Activated CD4-positive, alpha-beta T cell treated with anti-CD3 and anti-CD28 coated beads, Interleukin-2, Interleukin-4, amounts not matched to agents 100 ng/mL and 50 ng/mL, durations not matched to agents 16 hours and 8 hours (primary cell): ENCODE results near the gene TANC1.
"Not testable (repeated sequence)": the region's sequence is repeated elsewhere in the genome, so short reads cannot be mapped to it uniquely, and the experiment has no call there.

Experiments
- DNase-seq: peaks from one replicate; pipeline ENCODE4 v3.0.0-alpha.2; 2020; ENCODE audit warnings: low spot score

The TANC1 gene

DNA sequence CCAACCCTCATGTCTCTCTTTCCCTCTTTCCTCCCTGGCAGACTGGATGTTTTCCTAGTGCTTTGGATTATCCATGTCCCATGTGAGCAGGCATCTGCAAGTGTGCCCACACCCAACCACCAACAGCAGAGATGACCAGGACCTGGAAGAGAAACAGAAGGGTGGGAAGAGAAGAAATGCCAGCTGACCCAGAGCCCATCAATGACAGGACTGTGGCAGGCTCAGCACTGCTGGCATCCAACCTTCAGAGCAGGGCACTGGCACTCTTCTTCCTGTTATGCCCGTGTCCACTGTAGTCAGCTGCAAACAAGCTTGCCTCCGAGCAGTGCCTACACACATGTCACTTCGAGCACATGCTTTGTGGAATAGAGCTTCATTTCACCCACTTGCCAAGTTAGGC lies 121.1 kb downstream of the TANC1 start:
- no peak for DNase-seq

GRCh38 chr2:159090514-159091201 lies 122.2 kb downstream of the TANC1 start:
- DNase-seq = no peak

DNA sequence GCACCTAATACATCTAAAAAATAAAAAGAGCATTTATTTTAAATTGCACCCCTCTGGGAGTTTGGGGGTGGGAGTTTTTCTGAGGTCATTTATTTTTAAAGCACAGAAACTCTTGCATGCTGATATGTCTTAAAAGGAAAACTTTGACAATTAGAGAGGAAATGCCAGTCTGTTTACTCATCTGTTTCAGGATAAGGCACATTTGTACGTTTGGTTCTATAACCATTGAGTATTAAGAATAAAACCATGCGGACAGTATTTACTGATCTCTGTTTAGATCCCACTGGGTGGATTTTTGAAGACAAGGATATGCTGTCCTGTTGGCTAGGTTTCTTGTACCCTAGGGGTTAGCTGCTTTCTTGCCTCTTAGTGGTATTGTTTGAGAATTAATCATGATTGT lies 122.9 kb downstream of the TANC1 start:
- DNase-seq = no peak

GRCh38 chr2:159091976-159092375 lies 123.5 kb downstream of the TANC1 start:
- no peak for DNase-seq

- no peak for DNase-seq
Observed at GRCh38 chr2:159093497-159093896, 125.1 kb downstream of the TANC1 start.

DNA sequence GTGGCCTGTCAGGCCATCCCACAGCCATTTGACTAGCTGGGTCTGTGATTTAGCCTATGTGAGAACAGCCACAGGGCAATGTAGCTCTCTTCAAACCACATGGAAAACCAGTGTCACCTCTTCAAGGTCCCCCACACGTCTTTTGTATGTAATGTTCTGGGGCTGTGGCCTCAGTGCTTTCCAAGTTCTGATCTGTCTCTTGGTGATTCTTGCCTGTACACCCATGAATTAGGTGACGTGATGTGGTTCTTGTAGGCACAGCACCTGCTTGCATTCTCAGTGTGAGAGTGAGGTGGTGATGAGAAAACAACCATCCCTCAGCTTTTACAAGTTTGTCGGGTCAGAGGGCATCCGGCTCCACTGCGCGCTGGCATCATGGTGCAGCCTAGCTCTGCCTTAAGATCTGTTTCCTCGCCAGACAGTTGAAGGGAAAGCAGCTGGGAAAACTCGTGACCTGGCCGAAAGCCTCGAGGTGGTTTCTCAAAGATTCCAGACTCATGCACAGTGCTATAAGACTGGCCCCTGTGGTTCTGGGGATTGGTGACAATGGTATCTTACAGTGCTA lies 125.8 kb downstream of the TANC1 start:
- DNase-seq = no peak

GRCh38 chr2:159095813-159096212 lies 127.4 kb downstream of the TANC1 start:
- no peak for DNase-seq

- not testable (repeated sequence) for DNase-seq
Observed at GRCh38 chr2:159096302-159096855, 127.9 kb downstream of the TANC1 start.

- DNase-seq = no peak
Observed at GRCh38 chr2:159096901-159097300, 128.5 kb downstream of the TANC1 start.

- DNase-seq = no peak
Observed at GRCh38 chr2:159098361-159098760, 129.9 kb downstream of the TANC1 start.

GRCh38 chr2:159098921-159099411 lies 130.5 kb downstream of the TANC1 start:
- peak; percentile 18 for DNase-seq

DNA sequence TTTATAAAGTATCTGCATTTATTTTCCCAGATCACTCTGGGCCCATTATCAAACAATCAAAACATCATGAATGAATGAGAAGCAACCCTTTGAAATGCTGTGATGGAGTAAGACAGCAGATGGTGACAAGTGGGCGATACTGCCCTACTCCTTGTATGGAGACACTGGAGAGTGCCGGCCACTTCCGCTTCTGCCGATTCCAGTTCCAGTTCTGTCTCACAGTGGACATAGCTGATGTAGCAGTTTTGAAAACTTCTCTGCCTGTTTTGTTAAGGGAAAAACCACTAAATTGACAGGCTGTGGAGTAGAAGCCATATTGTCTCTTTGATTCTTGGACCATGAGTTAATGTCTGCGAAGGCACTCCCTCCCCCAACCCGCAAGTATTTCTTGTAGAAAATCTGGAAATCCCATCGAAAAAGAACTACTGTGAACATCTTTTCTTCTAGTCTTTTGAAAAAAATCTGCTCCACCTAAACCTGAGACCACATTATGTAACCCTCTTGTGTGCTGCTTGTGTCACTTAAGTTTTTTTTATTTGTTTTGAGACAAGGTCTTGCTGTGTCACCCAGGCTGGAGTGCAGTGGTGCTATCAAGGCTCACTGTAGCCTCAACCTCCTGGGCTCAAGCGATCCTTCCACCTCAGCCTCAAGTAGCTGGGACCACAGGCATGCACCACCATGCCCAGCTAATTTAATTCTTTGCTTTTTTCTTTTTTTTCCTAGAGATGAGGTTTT lies 133.5 kb downstream of the TANC1 start:
- DNase-seq = no peak

- DNase-seq = no peak
Observed at GRCh38 chr2:159103411-159103810, 135.0 kb downstream of the TANC1 start.

DNA sequence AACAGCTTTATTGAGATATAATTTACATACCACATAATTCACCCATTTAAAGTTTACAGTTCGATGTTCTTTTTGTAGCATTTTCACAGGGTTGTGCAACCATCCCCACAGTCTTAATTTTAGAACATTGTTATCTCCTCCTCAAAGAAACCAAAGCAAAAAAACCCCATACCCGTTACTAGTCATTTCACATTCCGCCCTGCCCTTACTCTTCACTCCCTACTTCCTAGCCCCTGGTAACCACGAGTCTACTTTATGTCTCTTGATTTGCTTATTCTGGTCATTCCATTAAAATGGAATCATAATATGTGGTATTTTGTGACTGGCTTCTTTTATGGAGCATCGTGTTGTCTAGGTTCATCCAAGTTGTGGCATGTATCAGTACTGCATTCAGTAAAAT lies 137.7 kb downstream of the TANC1 start:
- no peak for DNase-seq

GRCh38 chr2:159108181-159108893 lies 139.9 kb downstream of the TANC1 start:
- DNase-seq = no peak

GRCh38 chr2:159109517-159109916 lies 141.1 kb downstream of the TANC1 start:
- no peak for DNase-seq

DNA sequence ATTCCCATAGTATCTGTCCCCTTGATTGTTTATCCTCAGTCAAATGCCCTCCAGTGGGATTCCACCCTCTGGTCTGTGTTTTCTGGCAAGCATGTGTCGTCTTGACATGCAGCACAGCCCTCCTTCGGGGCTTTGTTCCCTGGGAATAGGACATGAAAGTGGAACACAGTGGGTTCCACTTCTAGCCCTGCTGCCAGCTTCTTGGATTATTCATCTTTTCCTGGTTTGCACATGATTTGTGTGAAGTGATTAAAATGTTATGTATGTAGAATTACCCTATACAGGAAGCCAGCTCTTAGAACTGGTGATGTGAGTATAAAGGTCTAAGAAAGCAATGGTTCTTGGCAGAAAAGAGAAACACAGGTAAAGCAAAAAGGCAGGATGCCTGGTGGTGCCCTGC lies 142.3 kb downstream of the TANC1 start:
- no peak for DNase-seq

- no peak for DNase-seq
Observed at GRCh38 chr2:159111346-159111927, 143.0 kb downstream of the TANC1 start.

DNA sequence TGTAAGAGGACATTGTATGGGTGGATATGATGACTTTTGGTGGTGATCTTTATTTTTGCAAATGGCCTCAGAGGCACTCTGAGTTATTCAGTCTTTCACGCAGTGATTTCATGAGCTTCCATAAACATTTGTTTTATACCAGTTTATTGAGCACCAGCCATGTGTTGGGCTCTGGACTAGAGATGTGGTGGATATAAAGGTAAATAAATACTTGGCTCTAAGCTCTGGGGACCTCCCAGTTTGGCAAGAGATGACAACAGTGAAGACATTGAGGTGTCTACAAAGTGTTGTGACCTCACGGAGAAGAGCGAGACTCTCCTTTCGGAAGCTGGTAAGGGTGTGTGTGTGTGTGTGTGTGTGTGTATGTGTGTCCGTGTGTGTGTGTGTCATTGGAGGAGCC lies 146.4 kb downstream of the TANC1 start:
- no peak for DNase-seq

- no peak for DNase-seq
Observed at GRCh38 chr2:159116922-159117321, 148.5 kb downstream of the TANC1 start.

DNA sequence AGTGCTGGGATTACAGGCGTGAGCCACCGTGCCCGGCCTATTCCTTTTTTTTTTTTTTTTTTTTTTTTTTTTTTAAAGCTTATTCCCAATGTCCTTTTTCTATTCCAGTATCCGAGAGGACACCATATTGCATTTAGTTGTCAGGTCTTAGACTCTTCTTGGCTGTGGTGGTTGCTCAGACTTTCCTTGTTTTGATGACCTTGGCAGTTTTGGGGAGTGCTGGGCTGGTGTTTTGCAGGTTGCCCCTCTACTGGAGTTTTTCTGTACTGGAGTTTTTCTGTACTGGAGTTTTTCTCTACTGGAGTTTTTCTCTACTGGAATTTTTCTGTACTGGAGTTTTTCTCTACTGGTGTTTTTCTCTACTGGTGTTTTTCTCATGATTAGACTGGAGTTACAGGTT lies 149.2 kb downstream of the TANC1 start:
- DNase-seq = no peak
